AG08396 (cell line): ENCODE measurements around the gene BCR.

Experiments
- DNase-seq: peaks from one replicate; pipeline ENCODE4 v3.0.0; 2012; ENCODE audit warnings: low spot score, mixed read lengths

The BCR gene

DNA sequence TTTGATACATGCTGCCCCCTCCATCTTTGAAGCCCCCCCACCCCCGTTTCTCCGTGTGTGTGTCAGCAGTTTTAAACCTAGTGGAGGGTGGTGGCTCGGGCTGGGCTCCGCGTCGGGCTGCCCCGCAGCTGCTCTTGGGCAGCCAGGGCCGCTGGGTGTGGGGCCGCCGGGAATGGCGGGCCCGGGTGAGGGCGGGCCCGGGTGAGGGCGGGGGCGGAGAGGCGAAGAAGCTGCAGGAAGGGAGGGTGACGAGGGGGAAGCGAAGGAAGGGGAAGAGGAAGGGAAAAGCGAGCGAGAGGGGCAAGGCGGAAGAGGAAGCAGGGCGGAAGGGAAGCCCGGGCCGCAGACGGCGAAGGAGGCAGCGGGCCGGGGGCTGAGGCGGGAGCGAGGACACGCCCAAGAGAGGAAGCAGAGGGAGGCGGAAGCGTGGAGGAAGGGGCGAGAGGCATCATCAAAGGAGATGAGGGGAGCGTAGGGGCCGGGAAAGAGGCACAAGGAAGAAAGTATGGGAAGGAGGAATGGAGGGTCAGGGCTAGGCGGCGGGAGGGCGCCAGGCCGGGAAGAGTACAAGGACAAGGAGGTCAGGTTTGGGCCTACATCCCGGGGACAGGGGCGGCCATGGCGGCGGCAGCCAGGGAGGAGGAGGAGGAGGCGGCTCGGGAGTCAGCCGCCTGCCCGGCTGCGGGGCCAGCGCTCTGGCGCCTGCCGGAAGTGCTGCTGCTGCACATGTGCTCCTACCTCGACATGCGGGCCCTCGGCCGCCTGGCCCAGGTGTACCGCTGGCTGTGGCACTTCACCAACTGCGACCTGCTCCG is 82.4 kb downstream of the BCR start:
- DNase-seq: no peak

DNA sequence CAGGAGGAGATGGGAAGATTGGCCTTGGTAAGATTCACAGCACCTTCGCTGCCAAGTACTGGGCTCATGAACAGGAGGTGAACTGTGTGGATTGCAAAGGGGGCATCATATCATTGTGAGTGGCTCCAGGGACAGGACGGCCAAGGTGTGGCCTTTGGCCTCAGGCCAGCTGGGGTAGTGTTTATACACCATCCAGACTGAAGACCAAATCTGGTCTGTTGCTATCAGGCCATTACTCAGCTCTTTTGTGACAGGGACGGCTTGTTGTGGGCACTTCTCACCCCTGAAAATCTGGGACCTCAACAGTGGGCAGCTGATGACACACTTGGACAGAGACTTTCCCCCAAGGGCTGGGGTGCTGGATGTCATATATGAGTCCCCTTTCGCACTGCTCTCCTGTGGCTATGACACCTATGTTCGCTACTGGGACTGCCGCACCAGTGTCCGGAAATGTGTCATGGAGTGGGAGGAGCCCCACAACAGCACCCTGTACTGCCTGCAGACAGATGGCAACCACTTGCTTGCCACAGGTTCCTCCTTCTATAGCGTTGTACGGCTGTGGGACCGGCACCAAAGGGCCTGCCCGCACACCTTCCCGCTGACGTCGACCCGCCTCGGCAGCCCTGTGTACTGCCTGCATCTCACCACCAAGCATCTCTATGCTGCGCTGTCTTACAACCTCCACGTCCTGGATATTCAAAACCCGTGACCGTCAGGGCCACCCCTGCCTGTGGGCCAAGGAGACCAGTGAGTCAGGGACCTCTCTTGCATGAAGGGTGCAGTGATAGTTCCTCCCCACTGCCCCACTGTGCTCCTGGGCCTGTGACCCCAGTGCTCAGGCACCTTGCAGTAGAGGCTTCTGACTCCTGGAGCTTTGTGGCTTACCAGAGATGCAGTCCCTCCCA is 83.6 kb downstream of the BCR start:
- no peak for DNase-seq

DNA sequence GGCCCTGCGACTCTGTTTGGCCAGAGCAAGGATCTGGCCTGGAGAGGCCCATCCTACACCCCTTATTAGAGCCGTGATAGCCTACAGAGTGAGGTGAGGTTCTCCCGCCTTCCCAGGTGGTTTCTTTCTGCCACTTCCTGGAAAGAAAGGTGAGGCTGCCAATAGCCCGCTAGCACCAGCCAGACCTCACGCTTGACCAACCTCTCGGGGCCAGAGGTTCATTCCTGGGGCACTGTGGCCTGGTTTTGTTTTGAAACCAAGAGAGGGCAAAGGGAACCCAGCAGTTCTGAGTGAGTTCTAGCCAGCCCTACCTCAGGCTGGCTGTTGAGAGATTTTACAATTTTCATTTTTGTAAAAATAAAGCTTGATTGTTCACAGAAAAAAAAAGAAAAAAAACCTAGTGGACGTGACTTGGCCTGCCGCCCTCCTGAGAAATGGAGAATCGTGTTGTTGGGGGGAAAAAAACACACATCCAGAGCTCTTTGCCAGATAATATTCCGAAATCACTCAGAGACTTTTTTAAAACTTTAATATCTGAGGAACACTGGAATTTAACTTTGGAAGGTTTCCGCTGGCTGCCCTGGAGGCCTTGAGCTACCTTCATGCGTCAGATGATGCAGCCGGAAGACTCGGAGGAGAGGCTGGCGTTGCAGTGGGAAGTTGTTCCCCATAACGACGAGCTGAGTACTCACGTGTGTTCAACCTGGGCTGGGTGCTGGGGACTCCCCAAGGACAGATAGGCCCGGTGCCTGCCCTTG is 84.5 kb downstream of the BCR start:
- DNase-seq: no peak

DNA sequence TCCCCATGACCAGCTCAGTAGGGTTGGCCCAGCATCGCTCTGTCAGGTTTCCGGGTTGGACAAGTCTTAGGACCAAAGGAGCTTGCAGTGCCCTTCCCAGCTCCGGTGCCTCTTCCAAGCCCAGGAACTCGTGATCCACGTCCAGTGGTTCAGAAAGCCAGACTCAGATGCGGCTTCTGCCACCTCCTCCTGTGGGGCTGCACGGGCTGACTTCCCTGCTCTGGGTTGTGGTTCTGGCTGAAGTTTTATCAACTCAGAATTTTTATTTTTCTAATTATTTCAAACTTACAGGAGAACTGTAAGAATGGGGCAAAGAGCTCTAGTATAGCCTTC is 85.0 kb downstream of the BCR start:
- DNase-seq: no peak

DNA sequence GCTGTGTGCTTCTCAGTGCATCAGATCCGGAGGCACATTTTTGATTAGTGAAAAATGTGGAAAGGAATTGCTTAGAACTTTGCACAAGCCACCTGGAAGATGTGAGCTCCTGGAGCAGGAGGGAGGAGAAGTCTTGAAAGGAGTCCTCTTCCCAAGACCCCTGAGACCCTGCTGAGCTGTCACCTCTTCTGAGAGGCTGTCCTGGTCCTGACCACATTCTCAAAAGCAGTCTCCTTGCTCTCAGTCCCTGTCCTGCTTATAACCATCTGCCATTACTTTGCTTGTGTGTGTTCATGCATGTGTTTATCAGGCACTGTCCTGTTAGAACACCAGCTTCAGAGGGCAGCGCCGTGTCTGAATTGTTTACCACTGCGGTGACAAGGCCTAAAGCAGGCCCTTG is 86.5 kb downstream of the BCR start:
- DNase-seq: no peak

DNA sequence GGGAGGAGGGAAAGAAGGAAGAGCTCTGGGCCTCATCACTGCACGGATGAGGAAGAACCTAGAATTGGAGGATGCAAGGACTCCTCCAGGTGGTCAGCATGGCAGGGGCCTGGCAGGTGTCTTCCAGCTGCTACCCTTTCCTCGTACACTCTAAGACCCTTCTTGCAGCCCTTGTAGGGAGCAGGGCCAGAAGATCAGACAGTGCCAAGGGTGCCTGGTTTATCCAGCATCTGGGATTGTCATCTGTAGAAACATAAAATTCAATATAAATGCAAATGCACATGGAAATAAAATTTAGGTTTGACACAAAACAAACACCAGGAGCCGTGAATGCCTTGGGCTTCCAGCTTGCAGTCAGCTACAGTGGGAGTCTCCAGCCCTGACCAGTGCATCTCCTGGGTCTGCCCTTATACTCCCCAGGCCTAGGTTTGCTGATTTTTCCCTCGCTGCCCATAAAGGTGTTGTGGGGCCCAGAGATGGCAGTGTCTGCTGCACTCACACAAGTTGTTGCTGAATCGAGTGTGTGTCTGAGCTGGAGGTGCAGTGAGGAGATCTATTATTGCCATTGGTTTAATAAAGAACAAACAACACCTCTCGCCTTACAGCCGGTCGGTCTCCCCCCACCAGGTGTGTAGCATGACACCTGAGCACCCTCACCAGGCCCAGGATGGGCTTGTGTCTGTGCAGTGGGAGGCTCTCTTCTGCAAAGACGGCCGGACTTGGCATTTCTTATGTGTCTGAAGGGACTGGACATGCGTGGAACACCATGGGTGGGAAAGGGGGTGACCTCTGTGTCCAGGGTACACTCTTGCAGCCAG is 87.1 kb downstream of the BCR start:
- no peak for DNase-seq

DNA sequence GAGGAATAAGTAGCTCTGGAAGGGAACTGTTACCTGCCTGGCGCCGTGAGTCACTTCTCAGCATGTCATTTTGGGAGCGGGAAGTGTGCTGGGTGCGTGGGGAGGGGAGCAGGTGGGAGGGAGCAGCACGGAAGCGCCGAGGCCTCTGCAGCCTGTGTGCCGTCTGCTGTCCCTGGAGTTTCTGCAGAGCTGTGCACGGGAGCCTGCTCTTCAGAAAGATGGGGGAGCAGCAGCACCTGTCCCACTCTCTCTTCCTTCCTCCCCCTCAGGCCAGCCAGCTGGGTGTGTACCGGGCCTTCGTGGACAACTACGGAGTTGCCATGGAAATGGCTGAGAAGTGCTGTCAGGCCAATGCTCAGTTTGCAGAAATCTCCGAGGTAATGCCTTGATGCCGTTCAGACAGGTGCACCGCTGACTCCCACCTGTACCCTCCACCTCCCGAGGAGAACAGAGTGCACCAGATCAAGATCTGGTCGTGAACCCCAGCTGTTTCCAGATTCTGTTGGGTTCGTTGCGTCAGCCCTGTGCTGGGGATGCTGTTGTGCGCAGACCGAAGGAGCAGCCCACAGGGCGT is 87.9 kb downstream of the BCR start:
- no peak for DNase-seq

DNA sequence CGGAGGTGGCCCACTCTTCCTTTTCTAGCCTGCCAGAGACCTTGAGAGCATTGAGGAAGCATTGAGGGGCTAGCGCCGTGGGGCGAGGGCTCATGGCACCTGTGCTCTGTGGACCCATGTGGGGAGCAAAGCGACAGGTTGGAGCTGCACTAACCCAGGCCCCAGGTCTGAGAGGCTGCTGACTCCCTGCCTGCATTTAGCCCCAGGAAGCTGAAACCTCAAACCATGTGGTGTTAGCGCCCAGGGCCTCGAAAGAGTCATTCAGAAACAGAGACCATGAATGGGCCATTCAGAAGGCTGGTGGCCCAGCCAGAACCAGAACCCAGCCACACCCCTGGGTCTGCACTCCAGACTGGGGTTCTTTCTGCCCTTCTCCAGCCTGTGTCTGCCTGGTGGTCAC is 88.6 kb downstream of the BCR start:
- no peak for DNase-seq

DNA sequence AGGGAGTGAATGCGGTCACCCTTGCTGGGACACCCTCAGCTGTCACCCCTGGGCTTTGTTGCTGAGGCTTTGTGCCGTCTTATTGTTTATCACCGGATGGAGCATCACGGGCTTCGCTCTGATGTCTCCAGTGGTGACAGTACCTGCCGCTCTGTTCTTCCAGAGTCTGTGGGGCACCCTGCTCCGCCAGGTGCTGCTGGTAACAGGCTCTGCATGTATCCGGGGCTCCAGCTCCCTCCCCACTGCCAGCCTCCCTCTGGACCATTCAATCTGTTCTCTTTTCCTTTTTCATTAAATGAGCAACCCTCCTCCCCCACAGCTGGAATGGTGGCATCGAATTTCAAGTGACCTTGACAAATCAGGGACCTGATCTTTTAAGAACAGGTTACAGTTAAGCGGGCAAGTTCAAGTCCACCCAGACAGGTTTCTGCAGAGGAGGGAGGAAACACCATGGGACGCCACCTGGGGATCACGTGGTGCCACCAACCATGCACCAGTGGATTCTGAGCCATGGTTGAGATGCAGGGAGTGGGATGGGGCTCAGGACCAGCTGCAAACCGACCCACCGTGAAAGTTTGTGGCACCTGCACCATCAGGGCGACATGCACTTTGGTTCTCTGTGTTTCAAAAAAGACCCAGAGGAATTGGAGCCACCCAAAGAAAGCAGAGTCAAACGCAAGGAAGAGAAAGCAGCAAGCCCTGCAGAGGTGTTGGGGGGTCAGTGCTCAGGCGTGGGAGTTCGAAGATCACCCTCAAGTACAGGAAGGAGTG is 89.3 kb downstream of the BCR start:
- DNase-seq: no peak

DNA sequence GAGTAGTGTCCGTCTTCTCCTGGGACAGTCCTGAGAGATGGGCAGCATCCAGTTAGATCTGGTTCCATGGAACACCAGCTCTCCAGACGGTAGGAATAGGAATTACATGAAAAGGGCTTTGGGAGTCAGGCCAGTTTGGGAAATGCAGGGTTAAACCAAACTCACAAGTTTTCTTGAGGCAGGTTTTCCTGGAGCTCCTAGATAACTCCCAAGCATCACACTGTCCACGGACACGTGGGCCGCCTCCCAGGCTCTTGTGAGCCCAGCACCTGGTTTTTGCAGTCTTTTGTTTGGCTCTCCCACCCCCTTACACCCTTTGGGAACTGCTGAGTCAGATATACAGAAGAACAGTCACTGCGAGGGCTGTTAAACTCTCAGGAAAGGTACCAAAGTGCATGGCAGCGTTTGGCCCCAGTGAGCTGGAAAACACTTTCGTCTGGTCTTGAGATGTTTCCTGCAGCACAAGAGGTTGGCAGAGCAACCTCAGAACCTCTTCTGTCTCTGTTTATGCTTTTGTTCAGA is 90.0 kb downstream of the BCR start:
- no peak for DNase-seq

DNA sequence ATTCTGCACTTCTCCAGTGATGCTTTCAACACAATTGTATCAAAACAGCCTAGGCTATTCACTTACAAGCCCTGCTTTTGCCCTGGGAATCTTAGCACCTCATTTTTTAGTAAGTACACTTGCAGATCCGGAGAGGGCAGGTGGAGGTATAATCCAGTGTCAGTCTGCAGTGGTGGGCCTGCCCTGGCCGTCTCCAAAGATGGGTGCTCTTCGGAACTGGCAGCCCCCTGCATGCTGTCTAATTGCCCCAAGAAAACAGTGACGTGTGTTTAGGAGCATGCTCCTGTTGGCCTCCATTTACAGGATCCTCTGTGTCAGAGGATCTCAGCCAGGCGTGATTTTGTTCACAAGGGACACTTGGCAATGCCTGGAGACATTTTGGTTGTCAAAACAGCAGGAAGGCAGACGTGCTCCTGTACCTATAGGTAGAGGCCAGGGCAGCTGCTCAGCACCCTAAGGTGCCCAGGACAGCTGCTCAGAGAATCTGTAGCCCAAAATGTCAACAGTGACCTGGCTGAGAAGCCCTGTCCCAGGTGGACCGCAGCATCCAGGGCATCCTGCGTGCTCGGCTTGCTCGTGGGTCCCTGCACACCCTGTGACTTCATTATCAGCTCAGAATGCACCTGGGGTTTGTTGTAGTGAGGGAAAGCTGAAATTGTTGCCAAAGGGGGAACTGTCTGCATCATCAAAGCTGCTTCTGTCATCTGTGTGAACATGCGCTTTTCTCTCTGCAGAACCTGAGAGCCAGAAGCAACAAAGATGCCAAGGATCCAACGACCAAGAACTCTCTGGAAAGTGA is 90.7 kb downstream of the BCR start:
- no peak for DNase-seq

DNA sequence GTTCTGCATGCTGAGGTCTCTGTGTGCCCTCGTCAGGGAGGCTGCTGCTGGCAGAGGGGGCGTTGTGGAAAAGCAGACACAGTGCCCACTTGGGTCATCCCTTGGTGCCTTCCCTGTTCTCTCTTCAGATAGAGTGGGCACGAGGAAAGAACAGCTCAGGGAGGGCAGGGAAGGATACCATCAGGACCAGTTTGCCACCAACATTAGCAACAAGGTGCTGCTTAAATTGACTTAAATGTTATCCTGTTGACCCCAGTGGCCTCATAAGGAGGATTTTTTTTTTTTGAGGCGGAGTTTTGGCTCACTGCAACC is 91.2 kb downstream of the BCR start:
- DNase-seq: no peak

DNA sequence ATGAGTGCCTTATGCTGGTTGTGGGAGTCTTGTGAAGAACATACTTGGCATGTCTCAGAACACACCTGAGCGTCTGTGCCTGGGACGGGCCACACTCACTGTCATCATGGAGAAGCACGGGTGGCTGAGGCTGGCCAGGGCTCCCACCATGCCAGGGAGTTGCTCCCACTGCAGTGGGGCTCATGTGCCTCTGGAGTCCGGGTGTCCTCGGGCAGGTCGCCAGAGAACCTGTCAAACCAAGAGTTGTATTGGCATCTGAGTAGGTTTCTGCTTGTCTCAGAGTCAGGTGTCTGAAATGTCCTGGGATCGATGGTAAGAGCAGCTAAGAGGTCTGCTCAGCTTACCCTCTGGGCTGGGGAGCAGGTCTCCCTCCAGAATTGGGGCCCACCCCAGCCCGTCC is 92.1 kb downstream of the BCR start:
- DNase-seq: no peak

DNA sequence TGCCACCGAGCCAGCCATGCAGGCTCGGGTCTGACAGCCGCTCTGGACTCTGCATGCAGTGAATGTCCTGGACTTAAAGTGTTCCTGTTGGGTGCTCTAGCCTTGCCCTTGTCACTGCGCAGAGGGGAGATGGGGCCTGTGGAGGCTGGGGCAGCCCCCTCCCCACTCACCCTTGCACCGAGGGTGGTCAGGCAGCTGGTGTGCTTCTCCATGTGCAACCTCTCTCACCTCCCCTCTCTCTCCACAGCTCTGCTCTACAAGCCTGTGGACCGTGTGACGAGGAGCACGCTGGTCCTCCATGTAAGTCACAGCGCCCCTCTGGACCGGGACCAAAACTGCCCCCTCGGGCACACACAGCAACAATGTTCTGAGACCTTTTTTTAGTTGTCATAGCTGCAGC is 92.5 kb downstream of the BCR start:
- no peak for DNase-seq

DNA sequence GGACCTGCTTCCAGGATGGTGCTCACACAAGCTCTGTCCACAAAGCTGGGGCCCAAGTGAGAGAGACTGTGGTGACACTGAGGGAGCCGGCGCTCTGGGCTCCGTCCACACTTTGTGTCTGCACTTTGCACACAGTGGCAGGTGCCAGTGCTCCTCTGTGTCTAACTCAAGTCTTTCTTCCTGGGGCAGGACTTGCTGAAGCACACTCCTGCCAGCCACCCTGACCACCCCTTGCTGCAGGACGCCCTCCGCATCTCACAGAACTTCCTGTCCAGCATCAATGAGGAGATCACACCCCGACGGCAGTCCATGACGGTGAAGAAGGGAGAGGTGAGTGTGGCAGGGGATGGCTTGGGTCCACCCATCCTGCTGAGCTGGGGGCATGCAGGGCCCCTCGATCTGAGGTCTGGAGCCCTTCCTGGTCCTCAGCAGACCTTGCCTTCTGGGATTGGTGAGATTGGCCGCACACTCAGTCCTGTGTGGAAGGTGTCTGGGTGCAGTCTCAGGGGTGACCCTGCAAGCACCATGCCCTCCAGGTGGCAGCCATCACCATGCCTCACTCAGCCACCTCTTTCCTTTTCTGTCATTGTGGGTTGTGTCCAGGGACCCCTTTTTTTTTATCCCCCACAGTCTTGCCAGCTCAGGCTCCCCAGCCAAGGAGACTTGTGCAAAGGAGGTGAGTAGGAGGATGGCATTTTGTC is 93.3 kb downstream of the BCR start:
- DNase-seq: no peak

DNA sequence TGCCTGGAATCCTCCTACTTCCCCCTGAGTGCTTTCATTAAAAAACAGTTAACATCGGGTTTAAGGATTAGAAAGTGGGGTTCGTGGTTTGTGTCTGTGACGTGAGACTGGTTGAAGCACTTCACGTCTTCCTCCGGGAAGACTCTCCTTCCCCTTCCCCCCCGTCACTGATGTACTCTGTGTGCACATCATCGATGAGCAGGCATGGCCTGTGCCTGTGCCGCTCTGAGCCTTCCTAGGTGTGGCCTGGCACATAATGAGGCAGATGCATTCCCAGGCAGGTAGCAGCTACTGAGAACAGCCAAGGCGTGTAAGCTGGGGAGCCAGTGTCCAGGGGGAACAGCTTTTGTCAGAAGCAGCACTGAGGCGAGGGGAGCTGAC is 93.8 kb downstream of the BCR start:
- no peak for DNase-seq

DNA sequence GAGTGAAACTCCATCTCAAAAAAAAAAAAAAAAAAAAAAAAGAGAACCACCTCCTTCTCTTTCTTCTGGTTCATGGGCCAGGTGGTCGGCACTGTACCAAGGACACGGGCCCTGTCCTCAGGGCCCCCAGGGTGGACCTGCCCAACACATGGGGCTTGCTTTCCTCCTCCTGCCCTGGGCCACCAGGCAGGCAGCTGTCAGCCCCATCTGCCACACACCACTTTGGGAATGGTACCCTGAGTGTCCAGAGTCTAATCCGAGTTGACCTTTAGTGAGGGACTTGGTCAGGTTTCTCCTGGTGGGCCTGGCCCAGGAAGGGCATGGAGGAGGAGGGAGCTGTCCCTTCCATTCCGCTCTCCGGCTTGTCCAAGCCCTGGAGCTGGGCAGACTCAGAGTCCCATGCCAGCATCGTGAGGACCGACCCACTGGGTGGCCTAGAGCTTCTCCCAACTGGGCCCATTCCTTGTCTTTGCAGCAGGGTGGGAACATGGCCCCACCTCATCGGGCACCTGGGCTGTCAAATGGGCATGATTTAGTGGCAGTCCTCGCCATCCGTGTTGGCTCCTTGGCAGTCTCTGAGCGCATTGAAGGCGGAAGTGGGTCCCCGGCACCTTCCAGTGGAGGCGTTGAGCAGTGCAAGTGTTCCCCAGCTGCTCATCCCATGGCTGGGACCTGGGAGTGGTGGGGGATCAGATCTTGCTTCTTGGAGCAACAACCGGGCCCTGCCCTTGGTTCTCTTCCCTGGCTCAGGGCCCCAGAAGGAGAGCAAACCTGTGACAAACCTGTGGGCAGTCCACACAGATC is 94.8 kb downstream of the BCR start:
- no peak for DNase-seq

DNA sequence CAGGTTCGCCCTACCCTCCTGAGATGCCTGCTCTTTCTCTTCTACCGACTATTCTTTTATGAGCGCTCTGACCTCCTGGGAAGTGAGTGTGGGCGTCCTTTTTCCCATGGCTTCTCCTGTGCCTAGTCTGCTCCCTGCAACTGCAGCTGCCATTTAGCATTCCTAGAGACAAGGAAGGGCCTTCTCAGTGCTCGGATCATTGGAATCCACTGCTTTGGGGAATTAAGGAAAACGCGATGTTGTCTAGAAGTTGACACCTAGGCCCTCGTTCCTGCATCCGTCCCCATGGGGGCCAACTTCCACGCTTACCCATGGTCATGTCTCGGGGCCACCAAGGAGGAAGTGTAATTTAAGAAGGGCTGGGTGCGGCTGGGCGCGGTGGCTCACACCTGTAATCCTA is 95.4 kb downstream of the BCR start:
- no peak for DNase-seq
